NCI-H146 treated with DMSO at 0.1 percent for 48 hours (cell line): ENCODE measurements around the gene C9orf85.
"Not testable (repeated sequence)": the region's sequence is repeated elsewhere in the genome, so short reads cannot be mapped to it uniquely, and the experiment has no call there.

Experiments
- DNase-seq: peaks from one replicate; lab custom pipeline; 2025; ENCODE audit not compliant: unreplicated experiment; lab: John Stamatoyannopoulos, UW

C9orf85 gene

DNA sequence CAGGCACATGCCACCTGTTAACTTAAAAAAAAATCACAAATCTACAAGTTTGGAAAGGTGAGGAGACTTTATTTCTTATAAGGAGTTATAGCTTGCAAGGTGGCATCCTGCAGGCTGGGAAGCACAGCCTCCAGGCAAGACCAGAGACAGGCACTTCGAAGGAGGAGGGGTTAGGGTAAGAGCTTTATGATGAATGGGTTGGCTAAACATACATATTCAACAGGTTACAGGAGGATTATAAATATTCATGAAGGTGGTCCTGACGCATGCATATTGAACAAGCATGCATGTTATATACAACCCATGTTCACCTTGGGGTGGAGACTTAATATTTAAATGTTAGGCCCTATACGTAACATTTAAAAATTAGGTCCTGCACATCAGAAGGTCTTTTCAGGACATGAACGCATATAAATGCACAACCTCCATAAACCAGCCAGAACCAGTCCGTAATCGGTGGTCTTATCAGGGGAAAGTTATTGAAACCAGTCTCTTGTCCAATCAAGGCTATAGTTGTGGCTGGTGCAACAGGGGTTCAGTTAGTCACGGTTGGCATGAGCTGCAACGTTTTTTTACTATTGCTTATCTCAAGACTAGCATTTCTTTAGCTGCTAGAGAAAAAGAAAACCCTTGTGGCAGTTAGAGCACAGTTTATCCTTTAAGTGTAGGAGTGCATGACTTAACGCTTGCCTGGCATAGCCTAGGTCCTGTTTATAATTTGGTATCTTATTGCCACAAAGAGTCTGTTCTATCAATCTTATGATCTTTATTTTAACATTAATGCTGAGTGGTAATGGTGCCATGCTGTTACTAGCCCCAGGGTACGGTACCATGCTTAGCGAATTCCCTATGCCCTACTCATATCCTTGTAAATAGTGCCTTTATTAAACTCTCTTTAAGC is 76.3 kb downstream of the C9orf85 start:
- DNase-seq = no peak

DNA sequence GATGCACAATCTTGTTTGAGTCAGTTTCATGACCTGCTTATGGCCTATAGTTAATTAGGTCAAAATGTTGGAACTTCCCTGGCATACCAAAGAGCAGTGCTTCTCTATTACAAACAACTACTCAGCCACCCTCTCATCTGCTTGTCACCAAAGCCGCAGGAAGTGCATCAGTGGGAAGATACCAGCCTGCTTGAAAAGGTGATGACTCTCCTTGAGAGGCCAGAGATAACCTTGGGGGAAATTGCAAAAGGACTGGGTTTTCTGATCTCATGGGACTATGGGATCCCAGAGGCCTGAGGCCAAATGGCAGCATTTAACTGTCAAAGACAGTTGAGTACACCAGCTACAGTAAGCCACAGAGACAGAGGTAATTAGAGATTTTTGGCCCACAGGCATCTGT is 79.0 kb downstream of the C9orf85 start:
- DNase-seq = no peak

DNA sequence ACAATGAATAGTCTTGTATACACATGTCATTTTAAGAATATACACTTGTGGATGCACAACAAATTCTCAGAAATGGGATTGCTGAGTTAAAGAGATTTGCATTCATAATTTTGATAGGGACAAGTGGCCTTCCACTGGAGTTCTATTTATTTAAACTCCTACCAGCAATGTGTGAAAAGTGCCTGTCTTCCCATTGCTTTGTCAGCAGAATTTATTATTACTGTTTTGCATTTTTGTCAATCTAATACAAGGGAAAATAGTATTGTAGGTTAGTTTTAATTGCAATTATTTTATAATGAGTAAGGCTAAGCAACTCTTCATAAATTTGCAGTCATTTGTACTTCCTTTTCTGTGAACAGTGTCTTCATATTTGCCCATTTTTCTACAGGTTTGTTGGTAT is 94.0 kb downstream of the C9orf85 start:
- no peak for DNase-seq

DNA sequence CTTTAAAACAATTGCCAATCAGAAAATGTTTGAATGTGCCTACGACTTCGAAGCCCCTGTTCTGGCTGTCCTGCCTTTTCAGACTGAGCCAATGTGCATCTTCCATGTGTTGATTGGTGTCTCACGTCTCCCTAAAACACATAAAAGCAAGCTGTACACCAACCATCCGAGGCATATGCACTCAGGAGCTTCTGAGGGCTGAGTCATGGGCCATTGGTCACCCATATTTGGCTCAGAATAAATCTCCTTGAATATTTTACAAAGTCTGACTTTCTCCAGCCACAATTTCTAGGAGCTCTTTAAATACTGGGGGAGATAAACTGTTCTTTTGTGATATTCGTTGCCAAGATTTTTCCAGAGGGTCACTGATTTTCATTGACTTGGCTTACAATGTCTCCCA is 95.1 kb downstream of the C9orf85 start:
- DNase-seq = no peak

DNA sequence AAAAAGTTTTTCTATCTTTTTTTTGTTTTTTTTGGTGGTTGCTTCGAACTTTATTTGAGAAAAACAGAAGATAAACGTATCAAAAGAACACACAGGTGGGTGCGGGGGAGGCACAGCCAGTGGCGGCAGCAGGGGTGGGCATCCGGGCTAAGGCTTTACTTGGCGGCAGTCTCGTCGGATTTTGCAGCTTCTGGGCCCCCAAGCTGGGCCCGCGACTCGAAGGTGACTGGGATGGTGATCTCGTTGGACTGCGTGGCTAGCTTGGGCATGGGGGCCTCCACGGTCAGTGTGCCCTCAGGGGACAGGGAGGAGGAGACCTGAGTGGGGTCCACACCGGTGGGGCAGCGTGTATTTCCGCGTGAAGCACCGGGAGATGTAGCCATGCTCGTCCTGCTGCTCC is 96.3 kb downstream of the C9orf85 start:
- DNase-seq = not testable (repeated sequence)

DNA sequence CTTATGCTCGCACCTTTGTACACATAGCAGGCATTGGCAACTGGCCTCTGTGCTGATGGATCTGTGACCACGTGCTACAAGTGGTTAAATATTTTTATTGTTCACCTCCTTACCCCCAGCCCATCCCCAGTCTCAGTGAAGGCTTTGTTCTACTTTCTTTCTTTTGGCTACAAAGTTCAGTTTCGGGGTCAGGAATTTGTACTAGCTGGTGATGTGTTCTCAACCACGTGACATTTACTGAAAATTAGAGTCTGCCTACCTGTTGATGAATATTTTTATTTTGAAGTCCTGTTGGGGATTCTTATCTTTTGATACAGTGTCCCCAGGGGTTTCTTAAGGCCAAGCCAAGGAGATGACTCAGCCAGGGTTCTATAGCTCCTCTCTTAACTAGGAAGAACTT is 101.2 kb downstream of the C9orf85 start:
- no peak for DNase-seq

DNA sequence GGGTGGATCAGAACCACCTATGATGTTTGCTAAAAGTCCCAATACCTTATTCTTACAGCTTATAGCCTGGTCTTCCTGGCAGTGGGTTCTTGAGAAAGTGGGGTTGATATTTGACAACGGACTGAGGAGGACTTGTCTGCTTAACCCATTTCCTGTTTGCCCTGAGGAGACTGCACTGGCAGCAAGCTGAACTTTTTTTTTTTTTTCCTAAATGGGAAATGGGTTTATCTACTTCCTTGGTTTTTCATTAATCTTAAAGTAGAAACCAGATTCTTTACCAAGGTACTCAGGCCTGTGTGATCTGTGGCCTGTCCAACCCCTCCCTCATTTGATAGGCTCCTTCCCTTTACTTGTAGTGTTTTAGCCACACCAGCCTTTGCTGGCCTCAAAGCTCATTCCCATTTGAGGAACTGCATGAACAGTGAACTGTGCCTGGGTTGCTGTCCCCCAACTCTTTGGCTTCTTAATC is 101.9 kb downstream of the C9orf85 start:
- no peak for DNase-seq

DNA sequence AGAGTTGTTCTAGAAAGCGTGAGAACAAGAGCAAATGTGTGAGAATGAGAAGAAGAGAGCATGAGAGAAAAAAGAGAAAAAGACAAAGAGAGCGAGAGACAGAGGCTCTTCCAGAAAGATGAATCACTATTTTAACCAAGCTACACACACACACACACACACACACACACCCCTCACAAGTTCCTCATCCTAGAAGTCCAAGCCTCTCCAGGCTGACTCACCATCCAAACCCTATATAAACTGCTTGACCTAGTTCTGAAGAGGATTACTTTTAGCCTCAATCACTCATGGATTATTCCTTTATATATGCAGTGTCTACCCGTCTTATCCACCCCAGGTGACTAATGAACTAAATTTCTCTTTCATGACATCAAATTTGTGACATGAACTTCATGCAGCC is 111.4 kb downstream of the C9orf85 start:
- DNase-seq = no peak
